WTC11 (cell line): ENCODE data around the gene GIGYF1. TPM values are rescaled to one million over a fixed set of nuclear protein-coding genes. Genes with fewer than 3 reads are reported as not detected.
A peak's percentile ranks its signal among the peaks of the same experiment; 100 is the strongest.

Experiments
- ATF1 ChIP-seq: sonication (generic); formaldehyde crosslinking; IDR thresholded peaks from 2 replicates; pipeline ENCODE4 v1.8.1; 2023; ENCODE audit warnings: mild to moderate bottlenecking, moderate library complexity, missing genetic modification reagents
- EMX1 ChIP-seq: fragments of 250-450 bp; sonication (Bioruptor Pico); IDR thresholded peaks from 2 replicates; pipeline ENCODE4 v1.8.0; 2021; ENCODE audit warnings: mild to moderate bottlenecking
- FOXJ3 ChIP-seq: sonication (generic); formaldehyde crosslinking; IDR thresholded peaks from 2 replicates; pipeline ENCODE4 v1.9.0; 2021; ENCODE audit warnings: missing genetic modification reagents, mild to moderate bottlenecking, borderline replicate concordance
- FOXP1 ChIP-seq: sonication (generic); formaldehyde crosslinking; IDR thresholded peaks from 2 replicates; pipeline ENCODE4 v1.8.0; 2022; ENCODE audit warnings: missing genetic modification reagents, mild to moderate bottlenecking, moderate library complexity, borderline replicate concordance
- MXD4 ChIP-seq: fragments of 250-450 bp; sonication (Bioruptor Pico); IDR thresholded peaks from 2 replicates; pipeline ENCODE4 v1.8.0; 2021; ENCODE audit warnings: mild to moderate bottlenecking, moderate library complexity, borderline replicate concordance
- NR1H2 ChIP-seq: sonication (generic); formaldehyde crosslinking; IDR thresholded peaks from 2 replicates; pipeline ENCODE4 v1.9.0; 2021; ENCODE audit warnings: mild to moderate bottlenecking, moderate library complexity, missing genetic modification reagents
- PRRX2 ChIP-seq: fragments of 250-450 bp; sonication (Bioruptor Pico); IDR thresholded peaks from 2 replicates; pipeline ENCODE4 v1.8.0; 2021; ENCODE audit warnings: mild to moderate bottlenecking
- RELA ChIP-seq: sonication (generic); formaldehyde crosslinking; IDR thresholded peaks from 2 replicates; pipeline ENCODE4 v1.8.1; 2022; ENCODE audit warnings: missing genetic modification reagents, mild to moderate bottlenecking, borderline replicate concordance
- RORB ChIP-seq: fragments of 250-450 bp; sonication (Bioruptor Pico); IDR thresholded peaks from 2 replicates; pipeline ENCODE4 v1.9.0; 2021; ENCODE audit warnings: mild to moderate bottlenecking
- TEAD4 ChIP-seq: sonication (generic); formaldehyde crosslinking; IDR thresholded peaks from 2 replicates; pipeline ENCODE4 v1.8.0; 2022; ENCODE audit warnings: mild to moderate bottlenecking, missing genetic modification reagents
- ZBTB21 ChIP-seq: sonication (generic); formaldehyde crosslinking; IDR thresholded peaks from 2 replicates; pipeline ENCODE4 v1.8.1; 2023; ENCODE audit warnings: mild to moderate bottlenecking, missing genetic modification reagents, borderline replicate concordance
- ZNF121 ChIP-seq: sonication (generic); formaldehyde crosslinking; IDR thresholded peaks from 2 replicates; pipeline ENCODE4 v1.8.0; 2023; ENCODE audit warnings: missing genetic modification reagents
- ZNF138 ChIP-seq: sonication (generic); formaldehyde crosslinking; conservative IDR thresholded peaks from 2 replicates; pipeline ENCODE4 v1.8.1; 2022; ENCODE audit warnings: mild to moderate bottlenecking, moderate library complexity, missing genetic modification reagents
- ZNF219 ChIP-seq: sonication (generic); formaldehyde crosslinking; IDR thresholded peaks from 2 replicates; pipeline ENCODE4 v1.8.0; 2023; ENCODE audit warnings: missing genetic modification reagents, mild to moderate bottlenecking, borderline replicate concordance
- ZNF263 ChIP-seq: sonication (generic); formaldehyde crosslinking; IDR thresholded peaks from 2 replicates; pipeline ENCODE4 v1.8.1; 2022; ENCODE audit warnings: low read depth, mild to moderate bottlenecking, moderate library complexity, missing genetic modification reagents
- ZNF416 ChIP-seq: fragments of 250-450 bp; sonication (Bioruptor Pico); IDR thresholded peaks from 2 replicates; pipeline ENCODE4 v1.9.0; 2021; ENCODE audit warnings: mild to moderate bottlenecking, inconsistent platforms
- total RNA-seq: library from RNA; stranded (reverse); gene quantifications from 3 replicates; pipeline ENCODE4 v1.2.3, GENCODE V29; 2021
- TF ChIP-seq, protein P1 (sequence below): fragments of 250-450 bp; sonication (Bioruptor Pico); IDR thresholded peaks from 2 replicates; pipeline ENCODE4 v1.9.0; 2021; ENCODE audit warnings: moderate library complexity, mild to moderate bottlenecking, inconsistent platforms, borderline replicate concordance
- TF ChIP-seq, protein P2 (sequence below): fragments of 250-450 bp; sonication (Bioruptor Pico); IDR thresholded peaks from 2 replicates; pipeline ENCODE4 v1.9.0; 2021; ENCODE audit warnings: mild to moderate bottlenecking, borderline replicate concordance
- TF ChIP-seq, protein P3 (sequence below): sonication (generic); formaldehyde crosslinking; IDR thresholded peaks from 2 replicates; pipeline ENCODE4 v1.8.0; 2022; ENCODE audit warnings: mild to moderate bottlenecking, missing genetic modification reagents
- TF ChIP-seq, protein P4 (sequence below): sonication (generic); formaldehyde crosslinking; IDR thresholded peaks from 2 replicates; pipeline ENCODE4 v1.8.1; 2022; ENCODE audit warnings: low read depth, mild to moderate bottlenecking, moderate library complexity, missing genetic modification reagents, borderline replicate concordance
- TF ChIP-seq, protein P5 (sequence below): sonication (generic); formaldehyde crosslinking; IDR thresholded peaks from 2 replicates; pipeline ENCODE4 v1.8.0; 2022; ENCODE audit warnings: missing genetic modification reagents
- TF ChIP-seq, protein P6 (sequence below): sonication (generic); formaldehyde crosslinking; IDR thresholded peaks from 2 replicates; pipeline ENCODE4 v1.8.1; 2023; ENCODE audit warnings: mild to moderate bottlenecking, missing genetic modification reagents, borderline replicate concordance

The GIGYF1 gene
- total RNA-seq, 1 experiment from 2014 or later, result 130 TPM

DNA sequence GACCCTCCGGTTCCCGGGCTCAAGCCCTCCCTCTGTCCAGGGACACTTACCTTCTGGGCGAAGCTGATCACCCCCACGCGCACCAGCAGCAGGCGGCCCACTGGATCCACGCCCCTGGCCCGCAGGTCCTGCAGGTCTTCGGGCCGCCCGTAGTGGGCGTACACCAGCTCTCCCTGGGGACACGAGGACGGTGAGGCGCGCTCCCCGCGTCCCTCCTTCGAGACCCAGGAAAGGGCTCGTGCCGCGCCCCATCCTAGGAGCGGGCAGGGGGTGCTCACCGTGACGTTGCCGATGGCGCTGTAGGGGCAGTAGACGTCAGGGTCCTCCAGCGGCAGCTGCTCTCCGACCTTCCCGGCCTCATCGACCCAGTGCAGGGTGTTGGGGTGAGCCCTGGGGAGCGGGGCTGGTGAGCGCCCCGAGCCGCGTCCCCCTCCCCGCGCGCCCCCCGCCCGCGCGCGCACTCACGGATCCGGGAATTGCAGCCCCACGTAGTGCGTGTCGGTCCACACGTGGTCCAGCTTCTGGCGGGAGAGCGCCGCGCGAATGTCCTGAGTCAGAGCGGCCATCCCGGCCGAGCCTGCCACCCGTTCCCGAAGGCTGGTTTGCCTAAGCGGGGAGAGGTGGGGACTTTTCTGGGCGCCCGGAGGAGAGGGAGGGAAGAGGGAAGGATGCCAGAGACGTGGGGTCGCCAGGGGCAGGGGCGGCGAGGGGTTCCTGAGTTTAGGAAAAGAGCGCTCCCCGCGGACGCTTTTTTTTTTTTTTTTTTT, 60.9 kb downstream of the GIGYF1 start (continued):
- TF ChIP-seq, protein P1, sequence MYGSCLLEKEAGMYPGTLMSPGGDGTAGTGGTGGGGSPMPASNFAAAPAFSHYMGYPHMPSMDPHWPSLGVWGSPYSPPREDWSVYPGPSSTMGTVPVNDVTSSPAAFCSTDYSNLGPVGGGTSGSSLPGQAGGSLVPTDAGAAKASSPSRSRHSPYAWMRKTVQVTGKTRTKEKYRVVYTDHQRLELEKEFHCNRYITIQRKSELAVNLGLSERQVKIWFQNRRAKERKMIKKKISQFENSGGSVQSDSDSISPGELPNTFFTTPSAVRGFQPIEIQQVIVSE (CRISPR knock-in tag), result no peak
- peak; percentile 69; the same call in 1 of the 2 replicates for TF ChIP-seq FOXP1 (CRISPR knock-in tag)
- 0 out of 2 replicates have a peak, but pooled peaks have one; percentile 54 for TF ChIP-seq ZNF219
- TF ChIP-seq ZNF138 (CRISPR knock-in tag), result no peak
- peak; percentile 62; the same call in 1 of the 2 replicates for TF ChIP-seq ZNF121 (CRISPR knock-in tag)
- no peak; the same call in 1 of the 2 replicates for TF ChIP-seq ZNF263 (CRISPR knock-in tag)
- no peak for TF ChIP-seq TEAD4 (CRISPR knock-in tag)
- no peak for TF ChIP-seq PRRX2 (CRISPR knock-in tag)
- peak; percentile 86; the same call in 1 of the 2 replicates for TF ChIP-seq RELA
- no peak for TF ChIP-seq ZNF416 (CRISPR knock-in tag)
- TF ChIP-seq, protein P2, sequence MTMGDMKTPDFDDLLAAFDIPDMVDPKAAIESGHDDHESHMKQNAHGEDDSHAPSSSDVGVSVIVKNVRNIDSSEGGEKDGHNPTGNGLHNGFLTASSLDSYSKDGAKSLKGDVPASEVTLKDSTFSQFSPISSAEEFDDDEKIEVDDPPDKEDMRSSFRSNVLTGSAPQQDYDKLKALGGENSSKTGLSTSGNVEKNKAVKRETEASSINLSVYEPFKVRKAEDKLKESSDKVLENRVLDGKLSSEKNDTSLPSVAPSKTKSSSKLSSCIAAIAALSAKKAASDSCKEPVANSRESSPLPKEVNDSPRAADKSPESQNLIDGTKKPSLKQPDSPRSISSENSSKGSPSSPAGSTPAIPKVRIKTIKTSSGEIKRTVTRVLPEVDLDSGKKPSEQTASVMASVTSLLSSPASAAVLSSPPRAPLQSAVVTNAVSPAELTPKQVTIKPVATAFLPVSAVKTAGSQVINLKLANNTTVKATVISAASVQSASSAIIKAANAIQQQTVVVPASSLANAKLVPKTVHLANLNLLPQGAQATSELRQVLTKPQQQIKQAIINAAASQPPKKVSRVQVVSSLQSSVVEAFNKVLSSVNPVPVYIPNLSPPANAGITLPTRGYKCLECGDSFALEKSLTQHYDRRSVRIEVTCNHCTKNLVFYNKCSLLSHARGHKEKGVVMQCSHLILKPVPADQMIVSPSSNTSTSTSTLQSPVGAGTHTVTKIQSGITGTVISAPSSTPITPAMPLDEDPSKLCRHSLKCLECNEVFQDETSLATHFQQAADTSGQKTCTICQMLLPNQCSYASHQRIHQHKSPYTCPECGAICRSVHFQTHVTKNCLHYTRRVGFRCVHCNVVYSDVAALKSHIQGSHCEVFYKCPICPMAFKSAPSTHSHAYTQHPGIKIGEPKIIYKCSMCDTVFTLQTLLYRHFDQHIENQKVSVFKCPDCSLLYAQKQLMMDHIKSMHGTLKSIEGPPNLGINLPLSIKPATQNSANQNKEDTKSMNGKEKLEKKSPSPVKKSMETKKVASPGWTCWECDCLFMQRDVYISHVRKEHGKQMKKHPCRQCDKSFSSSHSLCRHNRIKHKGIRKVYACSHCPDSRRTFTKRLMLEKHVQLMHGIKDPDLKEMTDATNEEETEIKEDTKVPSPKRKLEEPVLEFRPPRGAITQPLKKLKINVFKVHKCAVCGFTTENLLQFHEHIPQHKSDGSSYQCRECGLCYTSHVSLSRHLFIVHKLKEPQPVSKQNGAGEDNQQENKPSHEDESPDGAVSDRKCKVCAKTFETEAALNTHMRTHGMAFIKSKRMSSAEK (CRISPR knock-in tag), result no peak
- no peak for TF ChIP-seq EMX1 (CRISPR knock-in tag)
- TF ChIP-seq, protein P3, sequence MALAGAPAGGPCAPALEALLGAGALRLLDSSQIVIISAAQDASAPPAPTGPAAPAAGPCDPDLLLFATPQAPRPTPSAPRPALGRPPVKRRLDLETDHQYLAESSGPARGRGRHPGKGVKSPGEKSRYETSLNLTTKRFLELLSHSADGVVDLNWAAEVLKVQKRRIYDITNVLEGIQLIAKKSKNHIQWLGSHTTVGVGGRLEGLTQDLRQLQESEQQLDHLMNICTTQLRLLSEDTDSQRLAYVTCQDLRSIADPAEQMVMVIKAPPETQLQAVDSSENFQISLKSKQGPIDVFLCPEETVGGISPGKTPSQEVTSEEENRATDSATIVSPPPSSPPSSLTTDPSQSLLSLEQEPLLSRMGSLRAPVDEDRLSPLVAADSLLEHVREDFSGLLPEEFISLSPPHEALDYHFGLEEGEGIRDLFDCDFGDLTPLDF (CRISPR knock-in tag), result no peak; the same call in 1 of the 2 replicates
- TF ChIP-seq ATF1, result no peak
- TF ChIP-seq NR1H2, result no peak
- TF ChIP-seq ZBTB21 (CRISPR knock-in tag), result no peak
- no peak for TF ChIP-seq FOXJ3 (CRISPR knock-in tag)
- no peak for TF ChIP-seq RORB (CRISPR knock-in tag)
- no peak for TF ChIP-seq MXD4 (CRISPR knock-in tag)
- TF ChIP-seq, protein P4, sequence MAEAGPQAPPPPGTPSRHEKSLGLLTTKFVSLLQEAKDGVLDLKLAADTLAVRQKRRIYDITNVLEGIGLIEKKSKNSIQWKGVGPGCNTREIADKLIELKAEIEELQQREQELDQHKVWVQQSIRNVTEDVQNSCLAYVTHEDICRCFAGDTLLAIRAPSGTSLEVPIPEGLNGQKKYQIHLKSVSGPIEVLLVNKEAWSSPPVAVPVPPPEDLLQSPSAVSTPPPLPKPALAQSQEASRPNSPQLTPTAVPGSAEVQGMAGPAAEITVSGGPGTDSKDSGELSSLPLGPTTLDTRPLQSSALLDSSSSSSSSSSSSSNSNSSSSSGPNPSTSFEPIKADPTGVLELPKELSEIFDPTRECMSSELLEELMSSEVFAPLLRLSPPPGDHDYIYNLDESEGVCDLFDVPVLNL (CRISPR knock-in tag), result no peak
- TF ChIP-seq, protein P5, sequence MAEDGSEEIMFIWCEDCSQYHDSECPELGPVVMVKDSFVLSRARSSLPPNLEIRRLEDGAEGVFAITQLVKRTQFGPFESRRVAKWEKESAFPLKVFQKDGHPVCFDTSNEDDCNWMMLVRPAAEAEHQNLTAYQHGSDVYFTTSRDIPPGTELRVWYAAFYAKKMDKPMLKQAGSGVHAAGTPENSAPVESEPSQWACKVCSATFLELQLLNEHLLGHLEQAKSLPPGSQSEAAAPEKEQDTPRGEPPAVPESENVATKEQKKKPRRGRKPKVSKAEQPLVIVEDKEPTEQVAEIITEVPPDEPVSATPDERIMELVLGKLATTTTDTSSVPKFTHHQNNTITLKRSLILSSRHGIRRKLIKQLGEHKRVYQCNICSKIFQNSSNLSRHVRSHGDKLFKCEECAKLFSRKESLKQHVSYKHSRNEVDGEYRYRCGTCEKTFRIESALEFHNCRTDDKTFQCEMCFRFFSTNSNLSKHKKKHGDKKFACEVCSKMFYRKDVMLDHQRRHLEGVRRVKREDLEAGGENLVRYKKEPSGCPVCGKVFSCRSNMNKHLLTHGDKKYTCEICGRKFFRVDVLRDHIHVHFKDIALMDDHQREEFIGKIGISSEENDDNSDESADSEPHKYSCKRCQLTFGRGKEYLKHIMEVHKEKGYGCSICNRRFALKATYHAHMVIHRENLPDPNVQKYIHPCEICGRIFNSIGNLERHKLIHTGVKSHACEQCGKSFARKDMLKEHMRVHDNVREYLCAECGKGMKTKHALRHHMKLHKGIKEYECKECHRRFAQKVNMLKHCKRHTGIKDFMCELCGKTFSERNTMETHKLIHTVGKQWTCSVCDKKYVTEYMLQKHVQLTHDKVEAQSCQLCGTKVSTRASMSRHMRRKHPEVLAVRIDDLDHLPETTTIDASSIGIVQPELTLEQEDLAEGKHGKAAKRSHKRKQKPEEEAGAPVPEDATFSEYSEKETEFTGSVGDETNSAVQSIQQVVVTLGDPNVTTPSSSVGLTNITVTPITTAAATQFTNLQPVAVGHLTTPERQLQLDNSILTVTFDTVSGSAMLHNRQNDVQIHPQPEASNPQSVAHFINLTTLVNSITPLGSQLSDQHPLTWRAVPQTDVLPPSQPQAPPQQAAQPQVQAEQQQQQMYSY, result no peak; the same call in 1 of the 2 replicates
- TF ChIP-seq, protein P6, sequence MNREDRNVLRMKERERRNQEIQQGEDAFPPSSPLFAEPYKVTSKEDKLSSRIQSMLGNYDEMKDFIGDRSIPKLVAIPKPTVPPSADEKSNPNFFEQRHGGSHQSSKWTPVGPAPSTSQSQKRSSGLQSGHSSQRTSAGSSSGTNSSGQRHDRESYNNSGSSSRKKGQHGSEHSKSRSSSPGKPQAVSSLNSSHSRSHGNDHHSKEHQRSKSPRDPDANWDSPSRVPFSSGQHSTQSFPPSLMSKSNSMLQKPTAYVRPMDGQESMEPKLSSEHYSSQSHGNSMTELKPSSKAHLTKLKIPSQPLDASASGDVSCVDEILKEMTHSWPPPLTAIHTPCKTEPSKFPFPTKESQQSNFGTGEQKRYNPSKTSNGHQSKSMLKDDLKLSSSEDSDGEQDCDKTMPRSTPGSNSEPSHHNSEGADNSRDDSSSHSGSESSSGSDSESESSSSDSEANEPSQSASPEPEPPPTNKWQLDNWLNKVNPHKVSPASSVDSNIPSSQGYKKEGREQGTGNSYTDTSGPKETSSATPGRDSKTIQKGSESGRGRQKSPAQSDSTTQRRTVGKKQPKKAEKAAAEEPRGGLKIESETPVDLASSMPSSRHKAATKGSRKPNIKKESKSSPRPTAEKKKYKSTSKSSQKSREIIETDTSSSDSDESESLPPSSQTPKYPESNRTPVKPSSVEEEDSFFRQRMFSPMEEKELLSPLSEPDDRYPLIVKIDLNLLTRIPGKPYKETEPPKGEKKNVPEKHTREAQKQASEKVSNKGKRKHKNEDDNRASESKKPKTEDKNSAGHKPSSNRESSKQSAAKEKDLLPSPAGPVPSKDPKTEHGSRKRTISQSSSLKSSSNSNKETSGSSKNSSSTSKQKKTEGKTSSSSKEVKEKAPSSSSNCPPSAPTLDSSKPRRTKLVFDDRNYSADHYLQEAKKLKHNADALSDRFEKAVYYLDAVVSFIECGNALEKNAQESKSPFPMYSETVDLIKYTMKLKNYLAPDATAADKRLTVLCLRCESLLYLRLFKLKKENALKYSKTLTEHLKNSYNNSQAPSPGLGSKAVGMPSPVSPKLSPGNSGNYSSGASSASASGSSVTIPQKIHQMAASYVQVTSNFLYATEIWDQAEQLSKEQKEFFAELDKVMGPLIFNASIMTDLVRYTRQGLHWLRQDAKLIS (CRISPR knock-in tag), result peak; percentile 79; the same call in 1 of the 2 replicates
